Dermis blood vessel endothelial cell (primary cell): ENCODE results near the gene LTB4R2. TPM values are rescaled to one million over a fixed set of nuclear protein-coding genes. Genes with fewer than 3 reads are reported as not detected.

Experiments
- DNase-seq: peaks from one replicate; pipeline ENCODE4 v3.0.0; 2010
- total RNA-seq: library from RNA; depleted of rRNA; stranded (reverse); fragments of >200 nt; gene quantifications from 2 replicates; pipeline ENCODE4 v1.2.3, GENCODE V29; 2014

Gene LTB4R2
- 5.9 and 9.7 TPM in 2 replicates for total RNA-seq

- DNase-seq: no peak
Observed at GRCh38 chr14:24309538-24310264, at the start of gene LTB4R2. TSS of gene LTB4R2 (plus strand) at chr14:24310140. CDS start at chr14:24310665, 525 bp downstream.

- DNase-seq: no peak
Observed at GRCh38 chr14:24260780-24261157, 49.2 kb upstream of the LTB4R2 start.

GRCh38 chr14:24261256-24261968 is 48.5 kb upstream of the LTB4R2 start:
- DNase-seq: no peak

- no peak for DNase-seq
Observed at GRCh38 chr14:24261969-24262327, 48.0 kb upstream of the LTB4R2 start.

- no peak for DNase-seq
Observed at GRCh38 chr14:24262821-24263733, 46.9 kb upstream of the LTB4R2 start, which contains the start of gene TGM1. TSS of gene TGM1 (minus strand) at chr14:24263177. CDS start at chr14:24262352, 825 bp downstream.

- no peak for DNase-seq
Observed at GRCh38 chr14:24263848-24264247, 46.1 kb upstream of the LTB4R2 start.

- DNase-seq: no peak
Observed at GRCh38 chr14:24264298-24264697, 45.6 kb upstream of the LTB4R2 start.

- no peak for DNase-seq
Observed at GRCh38 chr14:24266344-24267244, 43.3 kb upstream of the LTB4R2 start.

- DNase-seq: no peak
Observed at GRCh38 chr14:24267516-24267915, 42.4 kb upstream of the LTB4R2 start.

GRCh38 chr14:24268225-24268624 is 41.7 kb upstream of the LTB4R2 start:
- no peak for DNase-seq

GRCh38 chr14:24269368-24269767 is 40.6 kb upstream of the LTB4R2 start:
- DNase-seq: no peak

GRCh38 chr14:24269910-24270536 is 39.9 kb upstream of the LTB4R2 start:
- no peak for DNase-seq

GRCh38 chr14:24270537-24271133 is 39.3 kb upstream of the LTB4R2 start:
- DNase-seq: no peak

GRCh38 chr14:24271134-24271833 is 38.7 kb upstream of the LTB4R2 start, which contains the start of gene RABGGTA:
TSS of gene RABGGTA (minus strand) at chr14:24271597. CDS start at chr14:24271115, 482 bp downstream.
- peak; percentile 93 for DNase-seq

GRCh38 chr14:24271834-24272263 is 38.1 kb upstream of the LTB4R2 start:
- no peak for DNase-seq

- DNase-seq: no peak
Observed at GRCh38 chr14:24272467-24272866, 37.5 kb upstream of the LTB4R2 start.

GRCh38 chr14:24273422-24273998 is 36.4 kb upstream of the LTB4R2 start:
- DNase-seq: peak; percentile 15

- DNase-seq: no peak
Observed at GRCh38 chr14:24274101-24274543, 35.8 kb upstream of the LTB4R2 start.

- no peak for DNase-seq
Observed at GRCh38 chr14:24277071-24277470, 32.9 kb upstream of the LTB4R2 start.
